Measurements from ENCODE around the gene S100A14.

S100A14 gene

GRCh38 chr1:153643816-153644215 is 27.7 kb upstream of the S100A14 start:
- no peaks in the 10 kb centered on the region for H3F3A ChIP-seq (ENCODE audit: insufficient read depth, low read length)
- peaks cover 43% of the 10 kb centered on the region for H3K36me3 ChIP-seq (replicated peaks; ENCODE audit: insufficient read depth, low read length)
- peaks cover 64% of the 10 kb centered on the region for H3K79me2 ChIP-seq (ENCODE audit: low read length)
- no peak overlapping the region for H3K4me3 ChIP-seq (ENCODE audit: low read length)
- no peaks in the 10 kb centered on the region for H3K9me3 ChIP-seq (replicated peaks; ENCODE audit: insufficient read depth, low read length)
- no peak for DNase-seq
- no peaks in the 10 kb centered on the region for H4K20me1 ChIP-seq (ENCODE audit: insufficient read depth, low read length)
- TF ChIP-seq EZH2 (optimal IDR thresholded peaks at IDR 0.05; ENCODE audit: low read depth, low read length) (no peak), EZH2phosphoT487 (IDR thresholded peaks at IDR 0.05; ENCODE audit: low read length) (no peak), CTCF (IDR thresholded peaks at IDR 0.05; ENCODE audit: low read length) (no peak)
- H3K27ac ChIP-seq (ENCODE audit: low read length), result no peak overlapping the region
- H3K9ac ChIP-seq (ENCODE audit: low read length), result no peak overlapping the region
- H3K4me2 ChIP-seq (ENCODE audit: low read depth, low read length), result no peak overlapping the region
- H3K27me3 ChIP-seq (replicated peaks; ENCODE audit: insufficient read depth, low read length), result no peaks in the 10 kb centered on the region
- no peak overlapping the region for H2AFZ ChIP-seq (ENCODE audit: low read length)
- H3K9me2 ChIP-seq (replicated peaks; ENCODE audit: insufficient read depth, low read length), result no peaks in the 10 kb centered on the region
- H3K4me1 ChIP-seq (ENCODE audit: low read length), result no peaks in the 10 kb centered on the region

- no peak for DNase-seq
- no peaks in the 10 kb centered on the region for H3F3A ChIP-seq (ENCODE audit: insufficient read depth, low read length)
- H3K79me2 ChIP-seq (ENCODE audit: low read length), result peaks cover 71% of the 10 kb centered on the region
- no peak overlapping the region for H2AFZ ChIP-seq (ENCODE audit: low read length)
- H4K20me1 ChIP-seq (ENCODE audit: insufficient read depth, low read length), result no peaks in the 10 kb centered on the region
- no peak overlapping the region for H3K4me3 ChIP-seq (ENCODE audit: low read length)
- no peaks in the 10 kb centered on the region for H3K9me2 ChIP-seq (replicated peaks; ENCODE audit: insufficient read depth, low read length)
- no peak overlapping the region for H3K27ac ChIP-seq (ENCODE audit: low read length)
- H3K27me3 ChIP-seq (replicated peaks; ENCODE audit: insufficient read depth, low read length), result no peaks in the 10 kb centered on the region
- no peaks in the 10 kb centered on the region for H3K4me1 ChIP-seq (ENCODE audit: low read length)
- H3K36me3 ChIP-seq (replicated peaks; ENCODE audit: insufficient read depth, low read length), result peaks cover 48% of the 10 kb centered on the region
- H3K4me2 ChIP-seq (ENCODE audit: low read depth, low read length), result no peak overlapping the region
- TF ChIP-seq CTCF (IDR thresholded peaks at IDR 0.05; ENCODE audit: low read length) (no peak), EZH2phosphoT487 (IDR thresholded peaks at IDR 0.05; ENCODE audit: low read length) (no peak), EZH2 (optimal IDR thresholded peaks at IDR 0.05; ENCODE audit: low read depth, low read length) (no peak)
- no peak overlapping the region for H3K9ac ChIP-seq (ENCODE audit: low read length)
- H3K9me3 ChIP-seq (replicated peaks; ENCODE audit: insufficient read depth, low read length), result no peaks in the 10 kb centered on the region
These were observed 27.0 kb upstream of the S100A14 start for GRCh38 chr1:153643100-153643499.

- peaks cover 80% of the 10 kb centered on the region for H3K79me2 ChIP-seq (ENCODE audit: low read length)
- peaks cover 54% of the 10 kb centered on the region for H3K36me3 ChIP-seq (replicated peaks; ENCODE audit: insufficient read depth, low read length)
- H3K9me3 ChIP-seq (replicated peaks; ENCODE audit: insufficient read depth, low read length), result no peaks in the 10 kb centered on the region
- H3K4me3 ChIP-seq (ENCODE audit: low read length), result no peak overlapping the region
- H3F3A ChIP-seq (ENCODE audit: insufficient read depth, low read length), result no peaks in the 10 kb centered on the region
- no peaks in the 10 kb centered on the region for H3K9me2 ChIP-seq (replicated peaks; ENCODE audit: insufficient read depth, low read length)
- no peak overlapping the region for H3K4me2 ChIP-seq (ENCODE audit: low read depth, low read length)
- TF ChIP-seq EZH2phosphoT487 (IDR thresholded peaks at IDR 0.05; ENCODE audit: low read length) (no peak), EZH2 (optimal IDR thresholded peaks at IDR 0.05; ENCODE audit: low read depth, low read length) (no peak), CTCF (IDR thresholded peaks at IDR 0.05; ENCODE audit: low read length) (no peak)
- no peak overlapping the region for H2AFZ ChIP-seq (ENCODE audit: low read length)
- DNase-seq, result no peak
- no peaks in the 10 kb centered on the region for H3K27me3 ChIP-seq (replicated peaks; ENCODE audit: insufficient read depth, low read length)
- H3K4me1 ChIP-seq (ENCODE audit: low read length), result no peaks in the 10 kb centered on the region
- H3K27ac ChIP-seq (ENCODE audit: low read length), result no peak overlapping the region
- H4K20me1 ChIP-seq (ENCODE audit: insufficient read depth, low read length), result no peaks in the 10 kb centered on the region
- no peak overlapping the region for H3K9ac ChIP-seq (ENCODE audit: low read length)
These were observed 26.0 kb upstream of the S100A14 start for GRCh38 chr1:153642161-153642560.

All from MM.1S (cell line).